ENCODE data around the gene POLRMT.

POLRMT gene

DNA sequence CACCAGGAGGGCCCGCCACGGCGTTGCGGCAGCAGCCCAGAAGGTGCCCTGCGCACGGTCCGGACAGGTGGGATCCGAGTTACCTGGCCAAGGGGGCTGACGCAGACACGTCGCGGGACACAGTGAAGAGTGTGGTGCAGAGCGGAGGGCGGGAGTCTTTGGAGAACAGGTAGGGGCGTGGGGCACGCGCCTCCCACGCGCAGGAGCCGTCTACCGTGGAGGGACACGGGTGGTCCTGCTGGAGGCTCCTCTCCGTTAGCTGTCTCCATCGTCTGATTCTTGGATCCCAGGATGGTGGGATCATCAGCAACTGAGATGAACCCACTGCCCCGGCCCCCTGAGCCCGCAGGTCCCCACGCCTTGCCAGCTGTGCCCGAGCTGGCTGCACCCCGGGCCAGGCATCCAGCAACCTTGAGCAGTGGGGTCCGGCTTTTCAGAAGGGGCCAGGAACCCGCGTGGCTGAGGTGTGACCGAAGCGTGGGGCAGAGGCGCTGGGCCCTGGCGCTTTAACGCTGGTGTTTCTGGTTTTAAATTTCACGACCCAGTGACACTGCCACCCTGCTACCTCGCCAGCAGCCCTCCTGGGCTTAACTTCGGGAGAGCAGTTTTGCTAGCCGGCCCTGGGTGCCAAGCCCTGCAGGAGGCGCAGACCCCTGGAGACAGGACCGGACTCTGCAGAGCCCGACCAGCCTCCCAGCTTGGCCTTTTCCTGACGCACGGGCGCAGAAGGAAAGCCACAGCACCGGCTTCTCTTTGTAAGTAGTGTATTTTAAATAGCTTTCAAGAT, 13.6 kb upstream of the POLRMT start:
- no peak for DNase-seq
- WGBS (ENCODE audit: insufficient coverage) = 99% methylated on average over 38 of the region's 48 CpGs
- Histone ChIP-seq H3K27me3 (replicated peaks in 2 of 5; ENCODE audit: control insufficient read depth in 4 of 5, insufficient read depth in 5 of 5, low read length in 4 of 5) (no peaks in the 10 kb centered on the region), H3K36me3 (ENCODE audit: control insufficient read depth in 4 of 4, insufficient read depth in 4 of 4, low read length in 3 of 4) (peaks cover 5 to 70% (median 41%) of the 10 kb centered on the region in 4 experiments), H3K4me1 (ENCODE audit: control extremely low read depth in 1 of 4, control insufficient read depth in 4 of 4, insufficient read depth in 4 of 4, low read length in 3 of 4) (no peaks in the 10 kb centered on the region), H3K27ac (ENCODE audit: insufficient read depth in 1 of 2, low read depth in 1 of 2, low read length in 2 of 2, poor library complexity in 1 of 2, severe bottlenecking in 2 of 2) (no peak overlapping the region), H3K4me3 (ENCODE audit: control insufficient read depth in 1 of 7, extremely low read depth in 1 of 7, insufficient read depth in 4 of 7, low read depth in 2 of 7, low read length in 6 of 7) (no peak overlapping the region), H3K9me3 (ENCODE audit: control extremely low read depth in 1 of 5, control insufficient read depth in 4 of 5, insufficient read depth in 2 of 5, low read depth in 1 of 5, low read length in 4 of 5) (no peaks in the 10 kb centered on the region)
- POLR2A ChIA-PET = no interaction called here
- CTCF ChIA-PET = no interaction called here

DNA sequence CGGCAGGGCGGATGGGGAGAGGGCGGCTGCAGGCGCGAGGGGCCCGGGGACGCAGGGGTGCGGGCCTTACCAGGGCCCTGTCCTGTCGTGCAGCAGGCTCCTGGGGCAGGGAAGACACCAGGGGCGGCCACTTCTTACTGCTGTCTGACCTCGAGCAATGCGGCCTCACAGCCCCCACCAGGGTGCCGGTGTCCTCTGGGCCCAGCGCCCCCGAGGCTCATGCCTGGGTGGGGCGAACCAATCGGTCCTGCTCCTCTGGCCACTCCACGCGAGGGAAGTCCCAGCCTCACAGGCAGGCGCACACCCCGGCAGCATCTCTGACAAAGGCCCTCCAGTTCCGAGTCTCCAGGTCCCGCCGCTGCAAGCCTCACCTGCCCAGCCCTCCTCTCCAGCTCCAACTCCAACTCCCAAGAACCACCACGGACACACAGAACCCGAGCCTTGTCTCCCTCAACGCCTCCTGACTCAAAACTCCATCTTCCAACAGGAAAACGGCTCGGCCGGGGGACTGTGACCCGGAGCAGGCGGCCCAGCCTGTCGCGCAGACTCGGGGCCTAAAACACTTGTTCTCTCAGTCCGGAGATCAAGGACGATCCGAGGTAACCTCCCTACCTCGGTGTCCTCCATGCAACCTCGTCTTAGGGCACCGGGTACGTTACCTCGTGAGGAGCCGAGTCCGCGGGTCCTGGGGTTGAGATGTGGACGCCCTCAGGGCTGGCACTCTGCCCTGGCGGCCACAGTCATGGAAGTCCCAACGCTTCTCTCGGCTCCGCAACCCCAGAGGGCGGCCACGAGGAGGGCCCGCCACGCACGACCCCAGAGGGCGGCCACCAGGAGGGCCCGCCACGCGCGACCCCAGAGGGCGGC, 12.8 kb upstream of the POLRMT start:
- CTCF ChIA-PET = no interaction called here
- no peaks in the 10 kb centered on the region for H3K9me3 ChIP-seq (ENCODE audit: control extremely low read depth in 1 of 5, control insufficient read depth in 4 of 5, insufficient read depth in 2 of 5, low read depth in 1 of 5, low read length in 4 of 5)
- no peak overlapping the region for H3K4me3 ChIP-seq (ENCODE audit: control insufficient read depth in 1 of 7, extremely low read depth in 1 of 7, insufficient read depth in 4 of 7, low read depth in 2 of 7, low read length in 6 of 7)
- WGBS (ENCODE audit: insufficient coverage) = 95% methylated on average over 47 of the region's 62 CpGs
- DNase-seq = no peak
- no peaks in the 10 kb centered on the region for H3K27me3 ChIP-seq (replicated peaks in 2 of 5; ENCODE audit: control insufficient read depth in 4 of 5, insufficient read depth in 5 of 5, low read length in 4 of 5)
- POLR2A ChIA-PET = no interaction called here
- H3K36me3 ChIP-seq (ENCODE audit: control insufficient read depth in 4 of 4, insufficient read depth in 4 of 4, low read length in 3 of 4) = peaks cover 4 to 62% (median 34%) of the 10 kb centered on the region in 4 experiments
- H3K4me1 ChIP-seq (ENCODE audit: control extremely low read depth in 1 of 4, control insufficient read depth in 4 of 4, insufficient read depth in 4 of 4, low read length in 3 of 4) = no peaks in the 10 kb centered on the region
- no peak overlapping the region for H3K27ac ChIP-seq (ENCODE audit: insufficient read depth in 1 of 2, low read depth in 1 of 2, low read length in 2 of 2, poor library complexity in 1 of 2, severe bottlenecking in 2 of 2)

DNA sequence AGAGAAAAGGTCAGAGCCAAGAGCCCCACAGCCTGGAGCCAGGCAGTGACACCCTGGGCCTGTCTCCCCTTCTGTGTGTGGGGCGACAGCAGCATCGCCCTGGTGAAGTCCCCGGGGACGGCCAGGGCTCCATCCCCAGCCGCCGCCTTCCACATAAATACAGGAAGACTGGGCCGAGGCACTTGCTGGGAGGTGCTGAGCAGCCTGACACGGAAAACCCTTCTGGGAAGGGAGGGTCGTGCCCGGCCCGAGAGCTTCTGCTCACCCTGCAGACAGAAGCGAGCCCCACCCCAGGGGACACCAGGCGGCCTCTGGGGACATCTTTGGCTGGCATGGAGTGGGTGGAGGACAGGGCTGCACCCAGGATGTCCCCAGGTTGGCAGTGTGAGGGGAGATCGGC, 11.5 kb upstream of the POLRMT start:
- CTCF ChIA-PET = interaction anchor here (0.7 kb wide), 1 partner anchor 9 kb away, joined by 4 read pairs; no protein-coding TSS in a partner anchor

GRCh38 chr19:644363-644762, 11.0 kb upstream of the POLRMT start:
- Histone ChIP-seq H3K27me3 (replicated peaks in 2 of 5; ENCODE audit: control insufficient read depth in 4 of 5, insufficient read depth in 5 of 5, low read length in 4 of 5) (peaks cover 0 to 2% (median 0%) of the 10 kb centered on the region in 5 experiments), H3K4me3 (ENCODE audit: control insufficient read depth in 1 of 7, extremely low read depth in 1 of 7, insufficient read depth in 4 of 7, low read depth in 2 of 7, low read length in 6 of 7) (no peak overlapping the region), H3K27ac (ENCODE audit: insufficient read depth in 1 of 2, low read depth in 1 of 2, low read length in 2 of 2, poor library complexity in 1 of 2, severe bottlenecking in 2 of 2) (no peak overlapping the region), H3K4me1 (ENCODE audit: control extremely low read depth in 1 of 4, control insufficient read depth in 4 of 4, insufficient read depth in 4 of 4, low read length in 3 of 4) (peaks cover 0 to 3% (median 1%) of the 10 kb centered on the region in 4 experiments), H3K36me3 (ENCODE audit: control insufficient read depth in 4 of 4, insufficient read depth in 4 of 4, low read length in 3 of 4) (peaks cover 4 to 52% (median 24%) of the 10 kb centered on the region in 4 experiments), H3K9me3 (ENCODE audit: control extremely low read depth in 1 of 5, control insufficient read depth in 4 of 5, insufficient read depth in 2 of 5, low read depth in 1 of 5, low read length in 4 of 5) (no peaks in the 10 kb centered on the region)
- WGBS (ENCODE audit: insufficient coverage) = 89% methylated on average over 24 of the region's 28 CpGs
- CTCF ChIA-PET = no interaction called here
- no peak for DNase-seq
- POLR2A ChIA-PET = no interaction called here

More for the DNA sequence above, 11.5 kb upstream of the POLRMT start:
- no peak for DNase-seq
- Histone ChIP-seq H3K9me3 (ENCODE audit: control extremely low read depth in 1 of 5, control insufficient read depth in 4 of 5, insufficient read depth in 2 of 5, low read depth in 1 of 5, low read length in 4 of 5) (no peaks in the 10 kb centered on the region), H3K36me3 (ENCODE audit: control insufficient read depth in 4 of 4, insufficient read depth in 4 of 4, low read length in 3 of 4) (peaks cover 4 to 55% (median 27%) of the 10 kb centered on the region in 4 experiments), H3K27ac (ENCODE audit: insufficient read depth in 1 of 2, low read depth in 1 of 2, low read length in 2 of 2, poor library complexity in 1 of 2, severe bottlenecking in 2 of 2) (no peak overlapping the region), H3K27me3 (replicated peaks in 2 of 5; ENCODE audit: control insufficient read depth in 4 of 5, insufficient read depth in 5 of 5, low read length in 4 of 5) (peaks cover 0 to 2% (median 0%) of the 10 kb centered on the region in 5 experiments), H3K4me1 (ENCODE audit: control extremely low read depth in 1 of 4, control insufficient read depth in 4 of 4, insufficient read depth in 4 of 4, low read length in 3 of 4) (peaks cover 0 to 1% (median 0%) of the 10 kb centered on the region in 4 experiments), H3K4me3 (ENCODE audit: control insufficient read depth in 1 of 7, extremely low read depth in 1 of 7, insufficient read depth in 4 of 7, low read depth in 2 of 7, low read length in 6 of 7) (no peak overlapping the region)
- 85% methylated on average over 13 of the region's 14 CpGs for WGBS (ENCODE audit: insufficient coverage)
- POLR2A ChIA-PET = interaction anchor here (0.6 kb wide), 1 partner anchor 282 kb away, joined by 3 read pairs; no protein-coding TSS in a partner anchor

GRCh38 chr19:643736-644135, 10.4 kb upstream of the POLRMT start:
- POLR2A ChIA-PET = no interaction called here
- no peaks in the 10 kb centered on the region for H3K9me3 ChIP-seq (ENCODE audit: control extremely low read depth in 1 of 5, control insufficient read depth in 4 of 5, insufficient read depth in 2 of 5, low read depth in 1 of 5, low read length in 4 of 5)
- CTCF ChIA-PET = no interaction called here
- H3K36me3 ChIP-seq (ENCODE audit: control insufficient read depth in 4 of 4, insufficient read depth in 4 of 4, low read length in 3 of 4) = peaks cover 2 to 45% (median 21%) of the 10 kb centered on the region in 4 experiments
- no peak overlapping the region for H3K27ac ChIP-seq (ENCODE audit: insufficient read depth in 1 of 2, low read depth in 1 of 2, low read length in 2 of 2, poor library complexity in 1 of 2, severe bottlenecking in 2 of 2)
- DNase-seq = no peak
- 98% methylated on average over 22 of the region's 24 CpGs for WGBS (ENCODE audit: insufficient coverage)
- H3K27me3 ChIP-seq (replicated peaks in 2 of 5; ENCODE audit: control insufficient read depth in 4 of 5, insufficient read depth in 5 of 5, low read length in 4 of 5) = peaks cover 0 to 6% (median 0%) of the 10 kb centered on the region in 5 experiments
- H3K4me1 ChIP-seq (ENCODE audit: control extremely low read depth in 1 of 4, control insufficient read depth in 4 of 4, insufficient read depth in 4 of 4, low read length in 3 of 4) = peaks cover 0 to 9% (median 7%) of the 10 kb centered on the region in 4 experiments
- H3K4me3 ChIP-seq (ENCODE audit: control insufficient read depth in 1 of 7, extremely low read depth in 1 of 7, insufficient read depth in 4 of 7, low read depth in 2 of 7, low read length in 6 of 7) = no peak overlapping the region

GRCh38 chr19:642767-643727, 9.7 kb upstream of the POLRMT start:
- Histone ChIP-seq H3K9me3 (ENCODE audit: control extremely low read depth in 1 of 5, control insufficient read depth in 4 of 5, insufficient read depth in 2 of 5, low read depth in 1 of 5, low read length in 4 of 5) (no peaks in the 10 kb centered on the region), H3K27ac (ENCODE audit: insufficient read depth in 1 of 2, low read depth in 1 of 2, low read length in 2 of 2, poor library complexity in 1 of 2, severe bottlenecking in 2 of 2) (no peak overlapping the region), H3K4me3 (ENCODE audit: control insufficient read depth in 1 of 7, extremely low read depth in 1 of 7, insufficient read depth in 4 of 7, low read depth in 2 of 7, low read length in 6 of 7) (no peak overlapping the region), H3K27me3 (replicated peaks in 2 of 5; ENCODE audit: control insufficient read depth in 4 of 5, insufficient read depth in 5 of 5, low read length in 4 of 5) (peaks cover 0 to 13% (median 0%) of the 10 kb centered on the region in 5 experiments), H3K4me1 (ENCODE audit: control extremely low read depth in 1 of 4, control insufficient read depth in 4 of 4, insufficient read depth in 4 of 4, low read length in 3 of 4) (peaks cover 0 to 12% (median 9%) of the 10 kb centered on the region in 4 experiments), H3K36me3 (ENCODE audit: control insufficient read depth in 4 of 4, insufficient read depth in 4 of 4, low read length in 3 of 4) (peaks cover 2 to 40% (median 18%) of the 10 kb centered on the region in 4 experiments)
- WGBS (ENCODE audit: insufficient coverage) = 92% methylated on average over 58 of the region's 70 CpGs
- DNase-seq = no peak
- ChIA-PET POLR2A (no interaction called here), CTCF (no interaction called here)
